HG02970 (cell line): ENCODE data around the gene SORCS2.

Experiments used
- ATAC-seq: cut with Tn5 transposase; IDR thresholded peaks from one replicate; pipeline ENCODE4 v1.9.1; 2021; ENCODE audit warnings: mild to moderate bottlenecking, moderate library complexity, moderate number of reproducible peaks; ENCODE audit not compliant: unreplicated experiment, low FRiP score

Gene SORCS2

DNA sequence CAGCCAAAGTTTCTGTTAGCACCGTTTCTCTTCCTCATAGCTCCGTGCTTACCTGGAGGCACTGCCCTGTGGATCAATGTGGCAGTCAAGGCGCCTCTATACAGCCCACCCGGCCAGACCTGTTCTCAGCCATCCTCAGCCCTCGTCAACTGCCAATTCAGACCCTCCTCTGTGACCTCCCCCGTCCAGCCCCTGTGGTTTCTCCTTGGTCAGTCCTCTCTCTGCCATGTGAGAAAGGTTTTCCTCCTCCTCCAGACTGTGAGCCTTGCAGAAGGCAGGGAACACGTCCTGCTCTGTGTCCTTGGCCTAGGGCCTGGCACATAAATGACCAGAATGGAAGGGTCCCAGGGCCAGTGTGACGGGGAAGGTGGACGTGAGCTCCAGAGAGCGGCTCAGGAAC is 417.0 kb downstream of the SORCS2 start:
- ATAC-seq = no peak

DNA sequence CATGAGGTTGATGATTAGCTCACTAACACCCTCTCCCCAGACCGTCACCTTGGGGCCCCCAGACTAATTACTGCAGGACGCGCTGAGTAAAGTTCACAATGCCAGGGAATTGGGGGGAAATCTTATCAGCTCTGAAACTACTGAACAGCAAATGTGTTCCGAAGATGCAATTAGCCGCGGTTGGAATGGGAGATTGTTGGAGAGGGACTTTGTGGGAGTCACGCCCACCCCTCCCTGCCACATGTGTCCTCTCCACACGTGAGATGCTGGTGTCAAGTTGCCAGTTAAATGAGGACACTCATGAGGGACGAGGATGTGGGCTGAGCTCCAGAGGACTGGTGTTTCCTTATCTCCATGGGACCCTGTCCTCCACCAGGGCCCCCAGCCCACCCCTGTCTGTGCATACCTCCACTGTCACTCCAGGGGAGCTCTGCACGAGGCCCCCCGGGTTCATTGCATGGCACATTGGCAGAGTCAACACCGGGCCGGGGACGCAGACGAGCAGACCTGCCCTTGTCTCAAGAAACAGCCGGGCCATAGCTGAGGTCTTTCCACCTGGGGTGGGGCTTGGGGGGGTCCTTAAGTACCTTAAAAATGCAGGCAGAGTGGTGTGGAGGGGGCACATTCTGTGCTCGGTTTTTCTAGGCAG is 417.8 kb downstream of the SORCS2 start:
- no peak for ATAC-seq

DNA sequence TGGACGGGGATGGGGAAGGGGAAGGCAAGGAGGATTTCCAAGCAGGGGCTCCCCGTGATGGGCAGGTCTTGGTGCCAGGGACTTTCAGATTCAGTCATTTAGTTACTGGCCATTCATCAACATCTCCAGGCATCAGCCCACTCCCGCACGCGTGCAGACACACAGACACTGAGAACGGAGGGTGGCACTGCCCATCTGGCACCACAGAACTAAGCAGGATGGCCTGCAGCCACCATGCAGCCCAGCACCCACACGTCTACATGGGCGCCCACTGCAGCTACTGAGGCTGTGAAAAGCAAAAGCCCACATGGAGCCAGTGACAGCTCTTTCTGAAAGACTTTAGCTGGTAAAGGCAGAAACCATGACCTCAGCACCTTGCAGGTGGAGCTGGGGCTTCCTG is 418.5 kb downstream of the SORCS2 start:
- no peak for ATAC-seq

DNA sequence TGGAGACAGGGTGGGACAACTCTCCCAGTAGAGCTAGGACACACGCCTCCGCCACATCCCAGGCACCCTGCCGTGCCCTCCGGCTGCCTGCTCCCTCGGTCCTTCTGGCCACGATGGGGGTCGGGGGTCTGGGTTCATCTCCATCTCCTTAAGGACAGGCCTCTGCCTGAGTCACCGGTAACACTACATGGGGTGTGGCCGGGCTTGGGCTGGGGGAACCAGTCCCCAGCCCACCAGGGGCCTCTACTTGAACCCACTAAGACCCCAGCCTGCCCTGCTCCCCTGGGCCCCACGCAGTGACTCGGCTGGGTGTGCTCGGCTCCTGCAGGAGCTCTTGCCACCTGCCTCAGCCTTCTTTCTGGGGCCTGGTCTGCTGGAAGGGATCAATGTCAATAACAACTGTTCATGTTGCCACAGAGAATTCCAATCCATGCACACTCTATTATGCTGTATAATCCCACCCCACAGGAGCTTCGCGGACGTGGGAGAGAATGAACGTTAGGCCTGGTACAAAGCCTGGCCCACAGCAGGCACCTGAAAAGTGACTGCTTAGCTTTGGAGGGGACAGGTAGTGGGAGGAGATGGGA is 420.1 kb downstream of the SORCS2 start:
- ATAC-seq = no peak

DNA sequence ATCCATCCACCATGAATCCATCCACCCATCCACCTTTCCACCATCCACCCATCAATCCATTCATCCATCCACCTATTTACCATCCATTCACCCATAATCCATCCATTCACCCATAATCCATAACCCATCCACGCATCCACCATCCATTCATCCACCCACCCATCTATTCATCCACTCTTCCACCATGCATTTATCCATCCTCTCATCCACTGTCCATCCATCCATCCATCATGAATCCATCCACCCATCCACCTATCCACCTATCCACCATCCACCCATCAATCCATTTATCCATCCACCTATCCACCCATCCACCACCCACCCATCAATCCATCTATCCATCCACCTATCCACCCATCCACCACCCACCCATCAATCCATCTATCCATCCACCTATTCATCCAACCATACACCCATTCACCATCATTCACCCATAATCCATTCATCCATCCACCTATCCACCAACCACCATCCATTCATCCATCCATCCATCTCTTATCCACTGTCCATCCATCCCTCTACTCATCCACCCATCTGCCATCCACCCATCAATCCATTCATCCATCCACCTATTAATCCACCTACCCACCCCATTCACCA is 422.1 kb downstream of the SORCS2 start:
- ATAC-seq = no peak

DNA sequence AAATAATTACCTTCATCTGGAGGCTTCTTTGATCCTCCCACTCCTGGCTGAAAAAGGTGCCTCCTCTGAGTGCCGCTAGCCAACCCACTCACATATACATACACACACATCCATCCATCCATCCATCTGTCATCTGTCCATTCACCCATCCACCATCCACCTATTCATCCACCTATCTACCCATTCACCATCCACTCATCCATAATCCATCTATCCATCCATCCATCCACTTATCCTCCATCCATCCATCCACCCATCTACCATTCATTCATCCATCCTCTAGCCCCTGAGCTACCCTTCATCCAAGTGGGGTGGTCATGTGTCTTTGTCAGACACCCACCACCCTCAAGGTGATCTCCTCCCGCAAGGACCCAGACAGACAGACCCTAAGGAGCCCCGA is 423.9 kb downstream of the SORCS2 start:
- no peak for ATAC-seq

DNA sequence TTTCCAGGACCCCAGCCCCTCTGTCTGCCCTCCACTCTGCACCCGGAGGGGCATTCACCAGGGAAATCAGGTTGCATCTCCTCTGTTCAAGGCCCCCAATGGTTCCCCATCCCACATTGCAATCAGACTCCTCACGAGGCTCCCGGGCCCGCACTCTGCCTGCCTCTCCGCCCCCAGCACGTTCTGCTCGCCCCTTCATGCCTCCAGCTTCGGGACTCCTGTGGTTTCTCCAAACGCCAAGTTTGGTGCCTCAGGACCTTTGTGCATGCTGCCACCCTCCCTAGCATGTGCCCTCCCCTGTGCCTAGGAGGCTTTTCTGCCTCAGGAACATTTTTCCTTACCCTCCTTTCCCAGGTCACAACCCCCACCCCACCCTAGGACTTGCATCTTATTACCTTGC is 426.0 kb downstream of the SORCS2 start:
- no peak for ATAC-seq

DNA sequence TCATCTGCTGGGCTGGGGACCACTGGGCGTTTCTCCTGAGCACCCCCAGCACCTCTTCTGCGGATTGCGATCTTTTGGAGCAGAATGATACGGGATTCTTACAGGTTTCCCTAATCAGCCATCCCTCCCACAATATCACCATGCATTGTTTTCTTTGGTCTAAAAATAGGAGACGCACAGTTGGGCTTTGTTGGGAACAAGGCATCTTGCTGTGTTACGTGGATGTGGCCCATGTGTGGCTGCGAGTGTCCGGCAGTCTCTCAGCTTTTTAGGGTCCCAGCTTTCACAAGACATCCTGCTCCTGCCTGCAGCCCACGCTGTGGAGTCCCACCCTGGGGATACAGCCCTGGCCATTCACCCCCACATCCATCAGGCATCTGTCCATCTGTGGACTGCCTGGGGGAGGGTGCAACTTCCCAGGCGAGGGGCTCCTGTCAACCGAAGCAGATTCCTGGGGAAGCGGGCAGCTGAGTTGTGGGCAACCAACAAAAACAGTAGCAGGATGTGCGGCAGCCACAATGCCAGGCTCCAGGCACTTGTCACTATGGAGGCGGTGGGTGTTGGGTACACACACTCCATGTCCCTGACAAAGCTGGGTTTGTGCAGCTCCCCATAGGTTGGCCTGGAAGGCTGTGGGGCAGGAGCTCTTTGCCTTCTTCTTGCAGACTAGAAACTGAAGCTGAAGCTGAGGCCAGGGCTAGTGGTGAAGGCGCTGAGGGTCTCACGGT is 427.9 kb downstream of the SORCS2 start:
- no peak for ATAC-seq

DNA sequence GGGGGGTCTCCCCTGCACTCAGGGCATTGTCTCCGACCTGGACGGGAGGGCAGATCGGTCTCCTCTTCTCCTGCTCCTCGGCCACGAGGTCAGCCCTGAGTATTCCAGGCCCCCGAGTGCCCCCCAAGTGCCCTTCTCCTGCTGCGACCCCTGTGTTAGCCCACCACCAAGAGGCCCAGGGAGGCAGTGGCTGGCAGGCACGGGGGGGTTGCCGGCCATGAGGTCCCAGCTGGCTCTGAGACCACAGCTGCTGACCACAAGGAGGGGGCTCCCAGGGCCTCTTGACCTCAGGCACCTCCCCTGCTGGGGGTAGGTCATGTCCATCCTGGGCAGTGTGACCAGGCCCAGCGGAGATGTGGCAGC is 428.5 kb downstream of the SORCS2 start:
- no peak for ATAC-seq

DNA sequence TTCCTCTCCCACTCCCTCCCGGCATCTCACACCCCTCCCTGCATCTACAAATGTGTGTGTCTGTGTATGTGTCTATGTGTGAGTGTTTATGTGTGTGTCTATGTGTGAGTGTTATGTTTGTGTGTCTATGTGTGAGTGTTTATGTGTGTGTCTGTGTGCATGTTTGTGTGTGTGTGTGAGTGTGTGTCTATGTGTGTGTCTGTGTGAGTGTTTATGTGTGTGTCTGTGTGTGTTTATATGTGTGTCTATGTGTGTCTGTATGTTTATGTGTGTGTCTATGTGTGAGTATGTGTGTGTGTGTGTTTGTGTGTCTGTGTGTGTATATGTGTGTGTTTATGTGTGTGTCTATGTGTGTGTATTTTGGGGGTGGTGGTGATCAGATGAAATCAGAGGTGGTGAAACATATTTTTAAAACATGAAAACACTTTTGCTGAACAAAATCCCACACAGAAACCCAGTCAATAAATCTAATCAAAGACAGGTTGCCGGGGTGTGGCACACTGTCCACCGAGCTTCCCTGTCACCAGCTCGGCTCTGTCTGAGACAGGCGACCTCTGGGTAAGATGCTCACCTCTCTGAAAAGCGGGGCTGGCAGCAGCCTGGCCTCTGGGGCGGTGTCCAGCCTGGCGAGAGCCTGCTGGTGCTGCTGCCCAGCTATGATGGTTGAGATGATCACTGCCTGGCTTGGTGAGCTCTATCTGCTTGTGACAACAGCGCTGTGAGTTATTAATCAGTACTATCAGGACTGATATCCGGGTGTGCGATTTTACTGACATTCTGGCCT is 429.1 kb downstream of the SORCS2 start:
- no peak for ATAC-seq

DNA sequence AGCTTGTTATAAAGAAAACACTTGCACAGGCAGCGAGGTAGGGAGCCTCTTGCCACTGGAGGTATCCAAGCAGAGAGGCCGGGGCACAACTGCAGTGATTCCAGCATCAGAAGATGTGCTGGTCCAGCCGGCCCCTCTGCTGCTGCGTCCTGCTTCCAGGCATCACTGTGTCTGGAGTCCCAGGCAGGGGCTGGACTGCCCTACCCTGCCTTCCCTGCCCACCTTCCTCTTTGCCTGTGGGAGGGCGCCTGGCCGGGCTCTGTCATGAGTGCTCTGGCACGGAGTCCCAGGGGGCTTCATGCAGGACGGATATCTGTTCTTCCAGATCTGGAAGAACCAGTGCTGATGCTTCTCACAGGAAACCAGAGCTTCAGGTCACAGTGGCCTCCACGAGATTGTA is 430.0 kb downstream of the SORCS2 start:
- ATAC-seq = no peak

DNA sequence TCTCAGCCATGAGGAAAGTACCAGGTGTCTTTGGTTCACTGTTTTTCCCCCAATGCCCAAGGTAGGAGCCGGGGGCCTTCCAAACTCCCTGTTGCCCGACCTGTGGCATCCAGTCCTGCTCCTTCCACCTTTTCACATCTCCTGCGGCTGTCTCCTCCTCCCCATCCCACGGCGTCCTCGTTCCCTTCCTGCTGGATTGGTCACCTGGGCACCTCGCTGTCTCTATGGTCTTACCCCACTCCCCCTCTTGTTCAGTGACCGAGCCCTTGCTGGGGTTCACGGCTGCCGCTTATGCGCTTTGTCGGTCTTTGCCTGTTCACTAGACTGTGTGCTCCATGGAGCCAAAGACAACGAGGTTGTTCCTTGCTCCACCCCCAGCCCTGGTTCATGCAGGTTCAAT is 431.1 kb downstream of the SORCS2 start:
- ATAC-seq = no peak

DNA sequence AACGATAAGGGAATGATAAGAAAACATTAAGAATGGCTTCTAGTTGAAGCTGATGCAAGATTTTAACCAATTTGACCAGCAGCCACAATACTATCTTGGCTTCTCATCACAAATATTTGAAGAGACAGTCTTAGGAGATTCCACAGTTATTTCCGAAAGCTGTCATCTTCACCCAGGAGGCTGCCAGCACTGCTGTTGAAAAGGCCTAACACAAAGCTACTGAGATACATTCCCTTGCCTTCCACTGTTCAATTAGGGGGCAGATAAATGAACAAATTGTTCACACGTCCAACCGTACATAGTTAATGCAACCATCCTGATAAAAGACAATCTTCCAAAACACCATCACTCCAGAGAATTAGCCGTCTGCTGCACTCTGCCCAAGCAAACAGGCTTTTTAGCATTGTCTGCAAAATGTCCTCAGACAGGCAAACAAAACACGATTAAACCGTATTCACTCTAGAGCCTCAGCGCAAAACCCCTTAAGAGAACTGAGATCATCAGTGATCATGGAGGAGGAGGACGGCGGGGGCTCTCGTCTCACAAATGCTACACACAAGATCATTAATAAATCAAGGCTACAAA is 432.1 kb downstream of the SORCS2 start:
- no peak for ATAC-seq

DNA sequence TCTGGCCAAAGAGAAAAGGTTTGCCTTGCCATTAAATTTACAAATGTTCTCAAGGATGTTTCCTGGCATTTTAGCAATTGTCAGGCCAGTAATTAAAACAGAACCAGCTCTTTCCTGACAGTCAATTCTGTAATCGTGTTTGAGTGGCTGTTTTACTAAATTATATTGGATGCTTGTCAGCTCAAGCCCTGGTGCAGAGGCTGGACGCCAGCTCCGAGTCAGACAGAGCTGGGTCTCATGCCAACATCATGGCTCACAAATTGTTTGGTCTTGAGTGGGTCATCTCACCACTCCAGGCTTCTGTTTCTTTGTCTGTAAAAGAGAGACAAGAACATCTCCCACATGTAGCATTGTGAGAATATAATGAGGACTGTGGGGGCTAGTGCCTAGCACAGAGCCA is 432.7 kb downstream of the SORCS2 start:
- ATAC-seq = no peak

DNA sequence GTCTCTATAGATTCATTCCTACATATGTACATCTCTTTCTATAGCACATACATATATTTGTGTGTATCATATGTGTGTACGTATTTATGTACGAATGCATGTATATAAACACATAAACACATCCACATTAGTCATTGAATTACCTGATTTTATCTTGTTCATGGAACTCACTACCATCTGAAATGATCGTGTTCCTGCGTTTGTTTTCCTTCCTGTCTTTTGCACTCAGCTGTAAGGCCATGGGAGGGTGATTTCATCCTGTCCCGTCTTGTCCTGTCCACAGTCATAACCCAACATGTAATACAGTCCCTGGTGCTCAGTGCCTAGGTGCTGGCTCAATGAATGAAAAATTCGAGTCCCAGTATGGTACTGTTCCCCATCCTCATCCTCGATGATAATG is 434.2 kb downstream of the SORCS2 start:
- no peak for ATAC-seq

DNA sequence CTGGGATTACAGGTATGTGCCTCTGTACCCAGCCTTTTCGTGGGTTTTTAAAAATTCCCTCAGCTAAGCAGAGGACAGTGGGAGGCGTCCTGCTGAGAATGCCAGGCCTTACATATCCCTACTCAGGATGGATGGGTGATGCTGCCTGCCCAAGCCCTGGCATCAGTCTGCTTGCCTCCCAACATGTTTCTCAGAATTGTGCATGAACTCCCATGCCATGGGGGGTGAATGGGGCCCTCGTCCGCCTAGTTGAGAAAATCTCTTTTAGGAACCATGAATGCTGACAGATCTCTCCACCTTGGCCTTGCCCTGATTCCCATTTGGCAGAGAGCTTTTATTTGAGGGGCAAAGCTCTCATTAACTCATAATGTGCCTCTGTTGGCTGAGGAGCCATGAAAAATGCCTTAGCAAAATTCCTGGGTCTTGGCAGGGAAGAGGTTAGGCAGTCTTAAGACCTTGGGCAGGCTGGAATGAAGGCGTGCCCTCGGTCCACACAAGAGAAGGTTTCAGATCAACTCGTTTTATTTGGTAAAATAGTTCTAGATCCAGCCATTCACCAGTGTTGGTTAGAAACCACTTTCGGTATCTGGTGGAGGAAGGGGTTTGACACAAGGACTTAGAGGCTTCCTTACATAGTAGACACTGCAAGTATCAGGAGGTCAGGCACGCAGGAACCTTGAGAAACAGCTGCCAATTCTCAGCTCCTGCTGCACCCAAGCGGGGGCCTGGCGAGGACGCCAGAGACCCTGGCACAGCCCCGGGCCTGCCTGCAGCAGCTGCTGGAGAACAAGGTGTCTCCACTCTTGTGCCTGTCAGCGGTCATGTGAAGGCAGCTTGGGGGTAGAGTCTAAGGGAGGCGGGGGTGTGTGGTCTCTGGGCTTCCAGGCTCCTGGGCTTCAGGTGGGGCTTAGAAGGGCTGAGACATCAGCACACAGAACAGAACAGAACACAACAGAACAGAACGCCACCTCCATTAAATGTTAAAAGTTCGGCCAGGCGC is 435.2 kb downstream of the SORCS2 start:
- ATAC-seq = no peak

DNA sequence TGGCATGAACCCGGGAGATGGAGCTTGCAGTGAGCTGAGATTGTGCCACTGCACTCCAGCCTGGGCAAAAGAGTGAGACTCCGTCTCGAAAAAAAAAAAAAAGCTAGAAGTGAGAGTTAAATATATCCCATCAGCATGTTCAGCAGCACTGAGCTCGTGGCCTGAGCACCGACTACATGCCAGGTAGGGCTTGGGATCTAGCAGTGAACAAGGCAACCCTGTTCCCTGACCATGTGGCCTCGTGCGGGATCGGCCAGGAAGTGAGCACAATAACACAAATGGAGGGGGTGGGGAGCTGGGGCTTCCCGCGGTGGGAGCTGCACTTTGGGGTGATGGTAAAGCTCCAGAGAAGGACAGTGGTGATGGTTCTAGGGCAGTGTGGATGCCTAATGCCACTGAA is 436.1 kb downstream of the SORCS2 start:
- no peak for ATAC-seq

DNA sequence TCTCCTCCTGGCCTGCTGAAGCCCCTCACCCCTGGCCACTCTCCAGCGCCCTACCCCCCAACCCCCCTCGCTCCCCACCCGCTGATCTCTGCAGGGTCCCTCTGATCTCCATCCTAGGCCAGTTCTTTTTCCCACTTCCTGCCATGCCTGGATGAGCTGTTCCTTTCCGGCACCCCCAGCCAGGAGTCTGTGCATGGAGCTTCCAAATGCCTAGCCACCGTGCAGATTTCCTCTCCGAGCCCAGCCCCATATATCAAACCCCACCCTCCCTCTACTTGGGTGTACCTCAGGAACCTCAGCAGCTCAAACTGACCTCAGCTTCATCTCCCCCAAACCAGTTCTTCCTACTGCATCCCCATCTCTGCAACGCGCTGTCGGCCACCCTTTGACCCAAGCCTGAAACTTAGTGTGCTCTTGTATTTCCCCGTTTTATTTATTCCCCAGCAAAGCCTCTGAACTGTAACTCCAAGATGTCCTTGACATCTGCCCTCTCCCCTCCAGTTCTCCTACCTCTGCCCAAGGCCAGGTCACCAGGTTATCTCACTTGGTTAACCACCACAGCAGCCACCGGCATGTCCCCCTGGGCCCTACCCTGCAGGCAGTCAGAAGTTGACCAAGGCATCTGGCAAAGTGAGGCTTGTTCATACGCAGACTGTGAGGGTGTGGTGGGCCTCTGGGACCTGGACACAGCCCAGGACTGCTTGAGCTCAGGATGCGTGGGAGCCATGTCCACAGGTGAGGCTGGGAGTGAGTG is 437.3 kb downstream of the SORCS2 start:
- ATAC-seq = no peak
